HL-60 (cell line): ENCODE data around the gene TDRKH.
"Not testable (repeated sequence)": the region's sequence is repeated elsewhere in the genome, so short reads cannot be mapped to it uniquely, and the experiment has no call there.

Experiments used
- CTCF ChIP-seq: IDR thresholded peaks from one replicate; pipeline ENCODE4 v1.5.1; 2011; ENCODE audit warnings: low read length, control low read depth, inconsistent platforms; ENCODE audit not compliant: insufficient read depth
- POLR2AphosphoS5 ChIP-seq: IDR thresholded peaks from 2 replicates; pipeline ENCODE4 v1.6.1; 2012; ENCODE audit warnings: low read depth
- REST ChIP-seq: IDR thresholded peaks from 2 replicates; pipeline ENCODE4 v1.6.1; 2012; ENCODE audit warnings: low read depth; ENCODE audit not compliant: insufficient replicate concordance

GRCh38 chr1:151733995-151734394 lies 56.3 kb downstream of the TDRKH start:
- TF ChIP-seq POLR2AphosphoS5, CTCF, REST: not testable (repeated sequence)
